GM12878 (cell line): ENCODE data around the gene GRM7. TPM values are rescaled to one million over a fixed set of nuclear protein-coding genes. Genes with fewer than 3 reads are reported as not detected.

Experiments
- BACH1 ChIP-seq: fragments of 450-650 bp; IDR thresholded peaks from 2 replicates; pipeline ENCODE4 v1.6.1; 2017; ENCODE audit warnings: mild to moderate bottlenecking, borderline replicate concordance
- EP300 ChIP-seq, 2 experiments: fragments of 150-350 bp in 1 of 2; IDR thresholded peaks; 2 replicates each; pipeline ENCODE4 v1.6.1; 2011 to 2012; ENCODE audit warnings: low read depth in 2 of 2, low read length in 2 of 2, borderline replicate concordance in 1 of 2, improper control_type of control experiment in 1 of 2, inconsistent platforms in 1 of 2; ENCODE audit not compliant: control insufficient read depth in 1 of 2
- FOS ChIP-seq: IDR thresholded peaks from 3 replicates; pipeline ENCODE4 v1.6.1; 2011; ENCODE audit warnings: borderline replicate concordance; ENCODE audit not compliant: insufficient read length; ENCODE audit errors: extremely low read depth
- FOXM1 ChIP-seq: IDR thresholded peaks from 2 replicates; pipeline ENCODE4 v1.6.1; 2012; ENCODE audit warnings: low read depth, mild to moderate bottlenecking, inconsistent platforms, low read length, moderate library complexity
- HDAC2 ChIP-seq: fragments of 200-600 bp; sonication (generic); IDR thresholded peaks from 2 replicates; pipeline ENCODE4 v1.6.1; 2017
- IKZF2 ChIP-seq, 2 experiments: fragments of 450-650 bp; IDR thresholded peaks; 2 replicates each; pipeline ENCODE4 v1.6.1; 2017; ENCODE audit warnings: mild to moderate bottlenecking in 2 of 2, moderate library complexity in 2 of 2
- IRF5 ChIP-seq: fragments of 450-650 bp; IDR thresholded peaks from 2 replicates; pipeline ENCODE4 v1.6.1; 2017; ENCODE audit warnings: borderline replicate concordance
- LARP7 ChIP-seq: fragments of 450-650 bp; IDR thresholded peaks from 2 replicates; pipeline ENCODE4 v1.6.1; 2017; ENCODE audit warnings: mild to moderate bottlenecking
- MTA2 ChIP-seq: fragments of 450-650 bp; IDR thresholded peaks from 2 replicates; pipeline ENCODE4 v1.6.1; 2016; ENCODE audit warnings: low read depth, mild to moderate bottlenecking, moderate library complexity
- MXI1 ChIP-seq: fragments of 150-350 bp; IDR thresholded peaks from 2 replicates; pipeline ENCODE4 v1.6.1; 2011; ENCODE audit warnings: low read depth, mild to moderate bottlenecking, inconsistent platforms, low read length, improper control_type of control experiment
- MYC ChIP-seq: IDR thresholded peaks from 2 replicates; pipeline ENCODE4 v1.6.1; 2011; ENCODE audit warnings: mild to moderate bottlenecking, low read length, moderate library complexity, inconsistent platforms; ENCODE audit not compliant: insufficient read depth, insufficient replicate concordance, insufficient read length, severe bottlenecking
- NFYA ChIP-seq: IDR thresholded peaks from 2 replicates; pipeline ENCODE4 v1.6.1; 2011; ENCODE audit warnings: low read depth, mild to moderate bottlenecking, low read length, improper control_type of control experiment, borderline replicate concordance
- NFYB ChIP-seq: IDR thresholded peaks from 2 replicates; pipeline ENCODE4 v1.6.1; 2011; ENCODE audit warnings: low read depth, mild to moderate bottlenecking, low read length, improper control_type of control experiment, moderate library complexity; ENCODE audit not compliant: insufficient read depth
- PAX8 ChIP-seq: fragments of 450-650 bp; IDR thresholded peaks from 2 replicates; pipeline ENCODE4 v1.6.1; 2017; ENCODE audit warnings: mild to moderate bottlenecking, moderate library complexity
- POU2F2 ChIP-seq: IDR thresholded peaks from 3 replicates; pipeline ENCODE4 v1.6.1; 2011; ENCODE audit warnings: low read depth, mild to moderate bottlenecking, low read length, borderline replicate concordance
- RELA ChIP-seq: fragments of 450-650 bp; IDR thresholded peaks from 2 replicates; pipeline ENCODE4 v1.8.0; 2014; ENCODE audit warnings: borderline replicate concordance; ENCODE audit not compliant: partially characterized antibody
- SIN3A ChIP-seq: IDR thresholded peaks from 2 replicates; pipeline ENCODE4 v1.6.1; 2012; ENCODE audit warnings: low read depth, low read length, improper control_type of control experiment
- SIX5 ChIP-seq: IDR thresholded peaks from 2 replicates; pipeline ENCODE4 v1.6.1; 2011; ENCODE audit warnings: mild to moderate bottlenecking, low read depth, low read length, moderate library complexity; ENCODE audit not compliant: severe bottlenecking
- SMARCA5 ChIP-seq: fragments of 450-650 bp; IDR thresholded peaks from 2 replicates; pipeline ENCODE4 v1.6.1; 2017; ENCODE audit warnings: mild to moderate bottlenecking
- SREBF1 ChIP-seq: IDR thresholded peaks from 2 replicates; pipeline ENCODE4 v1.6.1; 2012; ENCODE audit warnings: mild to moderate bottlenecking, low read length
- SRF ChIP-seq, 2 experiments: IDR thresholded peaks; 2 replicates each; pipeline ENCODE4 v1.6.1; 2011; ENCODE audit warnings: low read depth in 2 of 2, low read length in 2 of 2, mild to moderate bottlenecking in 1 of 2, moderate library complexity in 1 of 2
- STAT3 ChIP-seq: IDR thresholded peaks from 2 replicates; pipeline ENCODE4 v1.6.1; 2011; ENCODE audit warnings: low read depth, low read length, improper control_type of control experiment
- ZBTB33 ChIP-seq: fragments of 450-650 bp; IDR thresholded peaks from 2 replicates; pipeline ENCODE4 v1.6.1; 2017; ENCODE audit warnings: mild to moderate bottlenecking
- ZNF274 ChIP-seq: IDR thresholded peaks from one replicate; pipeline ENCODE4 v1.8.0; 2011; ENCODE audit not compliant: insufficient read length, insufficient read depth
- ZNF622 ChIP-seq: fragments of 450-650 bp; IDR thresholded peaks from 2 replicates; pipeline ENCODE4 v1.6.1; 2017; ENCODE audit warnings: mild to moderate bottlenecking, inconsistent platforms
- polyA plus RNA-seq, 11 experiments: library from polyadenylated mRNA; depleted of rRNA in 4 of 11; unstranded in 6 of 11; stranded (reverse) in 5 of 11; fragments of >200 nt; fragmentation: Nextera tagmentation in 4 of 11; fragmentation: Illumina TruSeq in 1 of 11; extraction: Ambion mirVana in 4 of 11; extraction: Trizol in 1 of 11; gene quantifications; 1 replicate in 1 of 11; 2 replicates in 10 of 11; pipeline versions ENCODE4 v1.2.1 to v1.2.3, GENCODE V29; 2011 to 2016; ENCODE audit warnings: inconsistent platforms in 2 of 11, missing spikeins in 2 of 11, low read depth in 1 of 11
- total RNA-seq, 4 experiments: library from RNA; depleted of rRNA in 3 of 4; stranded (reverse); fragments of >200 nt in 3 of 4; fragmentation: Illumina TruSeq in 1 of 4; extraction: Trizol in 1 of 4; gene quantifications; 2 replicates each; pipeline versions ENCODE4 v1.2.1 to v1.2.3, GENCODE V29; 2013 to 2021

Gene GRM7
- total and polyA plus RNA-seq, 10 of the 15 experiments (the other 5 are each of a cell fraction or from before 2014, with no cell fraction given): not detected

DNA sequence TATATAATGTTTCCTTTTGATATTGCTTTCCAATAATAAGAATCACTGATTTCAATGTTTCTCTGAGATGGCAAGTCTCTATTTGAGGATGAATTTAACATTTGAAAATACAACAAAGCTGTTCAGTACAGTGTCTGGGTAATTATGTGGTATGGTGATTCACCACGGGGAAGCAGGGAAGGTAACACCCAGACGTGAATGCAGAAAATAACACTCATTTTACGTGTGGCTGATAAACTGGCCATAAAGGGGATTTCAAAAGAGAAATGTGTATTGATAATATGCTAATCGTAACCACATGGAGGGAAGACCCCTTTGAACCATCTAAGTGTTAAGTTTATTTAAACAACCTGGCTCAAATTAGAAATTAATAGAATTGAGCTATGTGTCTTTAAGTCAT lies 344.6 kb downstream of the GRM7 start (continued):
- TF ChIP-seq EP300 (IDR thresholded peaks at IDR 0.05; ENCODE audit: borderline replicate concordance in 1 of 2, control insufficient read depth in 1 of 2, low read depth in 2 of 2, low read length in 2 of 2) (peak; percentile 76 to 78; a peak in 3 of 4 replicates), IRF5 (no peak), SREBF1 (no peak), SIX5 (no peak), LARP7 (no peak), FOXM1 (no peak), SIN3A (no peak), NFYB (no peak), IKZF2 (IDR thresholded peaks at IDR 0.05) (peak in 1 of 2 experiments; percentile 13; a peak in 2 of 4 replicates), MTA2 (peak; percentile 87), SRF (IDR thresholded peaks at IDR 0.05; ENCODE audit: low read depth in 2 of 2, low read length in 2 of 2) (no peak), ZNF622 (no peak), HDAC2 (no peak), SMARCA5 (no peak), RELA (no peak), ZNF274 (no peak), MXI1 (peak; percentile 41; the same call in 1 of the 2 replicates), POU2F2 (peak; percentile 21; the same call in 1 of the 3 replicates), PAX8 (no peak), FOS (no peak), ZBTB33 (0 out of 2 replicates have a peak, but pooled peaks have one; percentile 29), BACH1 (0 out of 2 replicates have a peak, but pooled peaks have one; percentile 17), NFYA (no peak), STAT3 (no peak), MYC (no peak)
